ENCODE measurements around the gene RPS14.

DNA sequence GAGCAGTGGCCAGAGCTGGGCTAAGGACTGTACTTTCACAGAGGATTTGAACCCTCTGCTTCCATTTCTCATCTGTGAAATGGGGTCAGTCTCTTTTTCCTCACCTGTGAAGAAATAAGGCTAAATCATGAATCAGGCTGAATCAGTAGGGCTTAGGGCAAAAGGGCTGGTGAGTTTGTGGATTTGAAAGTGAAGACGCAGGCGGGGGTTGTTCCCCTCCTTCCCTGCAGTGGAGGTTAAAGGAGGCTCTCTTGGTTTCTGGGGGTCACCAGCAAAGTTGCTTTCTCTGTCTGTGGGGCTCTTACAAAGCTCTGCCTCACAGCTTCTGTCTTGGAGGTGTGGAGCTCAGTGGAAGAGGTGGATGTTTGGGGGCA lies 40.7 kb upstream of the RPS14 start:
- TF ChIP-seq POLR2A (IDR thresholded peaks at IDR 0.05; ENCODE audit: low read length) (no peak), GATA1 (IDR thresholded peaks at IDR 0.05; ENCODE audit: low read depth, low read length) (no peak)

Measured in erythroblast (primary cell).